Measurements from ENCODE around the gene UMPS. TPM values are rescaled to one million over a fixed set of nuclear protein-coding genes. Genes with fewer than 3 reads are reported as not detected.

The UMPS gene
- total and polyA plus RNA-seq, 2 experiments from 2014 or later = 25.9 to 37.3 TPM

DNA sequence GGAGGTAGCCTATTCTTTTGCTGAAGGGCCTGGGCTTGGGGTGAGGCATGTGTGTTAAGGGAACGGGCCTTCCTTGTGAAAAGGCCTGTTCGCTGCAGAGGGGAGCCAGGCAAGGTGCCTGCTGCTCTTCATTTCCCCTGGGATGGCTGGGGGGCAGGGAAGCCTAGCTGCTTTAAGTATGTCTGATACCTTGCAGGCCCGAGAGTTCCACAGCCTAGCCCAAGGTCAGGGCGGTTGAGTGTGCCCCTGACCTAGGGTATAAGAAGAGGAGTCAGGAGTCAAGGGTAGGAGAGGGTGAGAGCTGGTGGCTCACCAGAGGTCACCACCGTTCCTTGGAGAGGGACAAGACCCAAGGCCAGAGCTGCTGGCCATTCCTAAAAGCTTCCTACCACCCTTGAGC is 46.6 kb downstream of the UMPS start:
- Histone ChIP-seq H2AFZ (no peak overlapping the region), H3K9me3 (ENCODE audit: low read depth) (no peaks in the 10 kb centered on the region), H3K36me3 (replicated peaks; ENCODE audit: insufficient read depth, low read depth) (no peaks in the 10 kb centered on the region), H3K27ac (no peak overlapping the region), H3K4me1 (ENCODE audit: insufficient read depth) (peaks cover 34% of the 10 kb centered on the region), H3K9me2 (replicated peaks; ENCODE audit: insufficient read depth) (no peaks in the 10 kb centered on the region), H3K27me3 (no peaks in the 10 kb centered on the region), H3K4me3 (no peak overlapping the region), H3K4me2 (no peak overlapping the region), H4K20me1 (ENCODE audit: insufficient read depth, poor library complexity, severe bottlenecking) (no peaks in the 10 kb centered on the region), H3K79me2 (no peaks in the 10 kb centered on the region)
- WGBS (ENCODE audit: low lambda C conversion rate, missing lambda C conversion rate) = 92% methylated on average over 5 of the region's 5 CpGs
- no peak for DNase-seq (ENCODE audit: low spot score)
- TF ChIP-seq EZH2phosphoT487 (IDR thresholded peaks at IDR 0.05; ENCODE audit: low read depth, severe bottlenecking, unreplicated experiment) (no peak), EZH2 (IDR thresholded peaks at IDR 0.05; ENCODE audit: borderline replicate concordance) (no peak)
- TF ChIP-seq, protein P1, sequence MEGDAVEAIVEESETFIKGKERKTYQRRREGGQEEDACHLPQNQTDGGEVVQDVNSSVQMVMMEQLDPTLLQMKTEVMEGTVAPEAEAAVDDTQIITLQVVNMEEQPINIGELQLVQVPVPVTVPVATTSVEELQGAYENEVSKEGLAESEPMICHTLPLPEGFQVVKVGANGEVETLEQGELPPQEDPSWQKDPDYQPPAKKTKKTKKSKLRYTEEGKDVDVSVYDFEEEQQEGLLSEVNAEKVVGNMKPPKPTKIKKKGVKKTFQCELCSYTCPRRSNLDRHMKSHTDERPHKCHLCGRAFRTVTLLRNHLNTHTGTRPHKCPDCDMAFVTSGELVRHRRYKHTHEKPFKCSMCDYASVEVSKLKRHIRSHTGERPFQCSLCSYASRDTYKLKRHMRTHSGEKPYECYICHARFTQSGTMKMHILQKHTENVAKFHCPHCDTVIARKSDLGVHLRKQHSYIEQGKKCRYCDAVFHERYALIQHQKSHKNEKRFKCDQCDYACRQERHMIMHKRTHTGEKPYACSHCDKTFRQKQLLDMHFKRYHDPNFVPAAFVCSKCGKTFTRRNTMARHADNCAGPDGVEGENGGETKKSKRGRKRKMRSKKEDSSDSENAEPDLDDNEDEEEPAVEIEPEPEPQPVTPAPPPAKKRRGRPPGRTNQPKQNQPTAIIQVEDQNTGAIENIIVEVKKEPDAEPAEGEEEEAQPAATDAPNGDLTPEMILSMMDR (IDR thresholded peaks at IDR 0.05; ENCODE audit: poor library complexity) = no peak

DNA sequence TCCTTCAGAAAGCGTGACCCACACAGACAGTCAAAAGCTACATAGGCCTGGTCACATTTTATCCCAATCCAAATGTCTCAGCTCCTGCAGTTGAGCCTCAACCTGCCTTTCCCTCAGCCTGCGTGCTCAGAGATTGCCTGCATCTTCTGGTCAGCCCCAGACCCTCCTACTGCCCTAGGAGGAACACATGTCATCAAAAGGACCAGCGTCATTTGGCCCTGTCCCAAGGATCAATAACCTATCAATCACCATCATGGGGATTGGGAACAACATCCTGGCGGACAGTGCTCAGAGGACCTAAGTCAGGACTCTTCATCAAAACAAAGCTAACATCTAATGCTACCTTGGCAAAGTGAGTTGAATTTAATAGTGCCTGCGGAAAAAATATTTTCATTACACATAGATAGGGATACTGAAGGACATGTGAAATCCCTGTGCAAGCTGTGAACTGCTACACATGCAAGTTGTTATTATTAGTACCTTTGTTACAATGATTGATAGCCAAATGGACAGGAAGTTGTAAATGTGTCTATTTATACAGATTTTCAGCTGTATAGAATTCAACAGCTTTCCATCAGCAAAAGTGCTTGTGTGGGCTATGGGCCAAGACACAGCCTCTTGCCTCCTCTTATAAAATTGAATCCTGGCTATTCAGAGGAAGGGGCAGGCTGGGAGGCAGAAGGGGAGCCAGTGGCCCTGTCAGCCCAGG is 47.7 kb downstream of the UMPS start:
- no peaks in the 10 kb centered on the region for H3K9me3 ChIP-seq (ENCODE audit: low read depth)
- DNase-seq (ENCODE audit: low spot score) = no peak
- H3K27ac ChIP-seq = peak overlapping the region; percentile 12
- no peaks in the 10 kb centered on the region for H3K36me3 ChIP-seq (replicated peaks; ENCODE audit: insufficient read depth, low read depth)
- TF ChIP-seq, protein P1 (IDR thresholded peaks at IDR 0.05; ENCODE audit: poor library complexity) = no peak
- no peak for TF ChIP-seq EZH2phosphoT487 (IDR thresholded peaks at IDR 0.05; ENCODE audit: low read depth, severe bottlenecking, unreplicated experiment)
- no peak for TF ChIP-seq EZH2 (IDR thresholded peaks at IDR 0.05; ENCODE audit: borderline replicate concordance)
- H3K4me3 ChIP-seq = no peak overlapping the region
- H3K27me3 ChIP-seq = no peaks in the 10 kb centered on the region
- peaks cover 26% of the 10 kb centered on the region for H3K4me1 ChIP-seq (ENCODE audit: insufficient read depth)
- 92% methylated on average over 5 of the region's 5 CpGs for WGBS (ENCODE audit: low lambda C conversion rate, missing lambda C conversion rate)
- no peak overlapping the region for H2AFZ ChIP-seq
- H4K20me1 ChIP-seq (ENCODE audit: insufficient read depth, poor library complexity, severe bottlenecking) = no peaks in the 10 kb centered on the region
- H3K9me2 ChIP-seq (replicated peaks; ENCODE audit: insufficient read depth) = no peaks in the 10 kb centered on the region
- no peaks in the 10 kb centered on the region for H3K79me2 ChIP-seq
- H3K4me2 ChIP-seq = no peak overlapping the region

DNA sequence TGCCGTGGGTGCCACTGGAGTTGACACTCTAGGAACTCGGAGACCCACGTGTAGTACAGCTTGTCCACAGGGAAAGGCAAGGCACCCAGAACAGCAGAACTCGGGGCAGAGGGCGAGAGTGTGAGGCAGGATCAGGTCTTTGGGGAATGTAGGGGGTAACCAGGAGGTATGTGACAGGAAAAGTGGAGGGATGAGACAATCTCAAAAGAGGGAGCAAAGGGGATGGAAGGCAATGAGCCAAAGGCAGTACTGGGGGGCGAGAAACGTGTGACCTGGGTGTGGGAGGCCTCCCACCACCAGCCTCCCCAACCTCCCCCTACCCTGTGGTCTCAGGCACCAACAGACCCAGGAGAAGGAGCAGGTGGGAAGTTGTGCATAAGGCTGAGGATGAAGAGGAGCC is 48.9 kb downstream of the UMPS start:
- Histone ChIP-seq H3K4me1 (ENCODE audit: insufficient read depth) (peaks cover 26% of the 10 kb centered on the region), H3K27ac (no peak overlapping the region), H3K9me3 (ENCODE audit: low read depth) (no peaks in the 10 kb centered on the region), H3K9me2 (replicated peaks; ENCODE audit: insufficient read depth) (no peaks in the 10 kb centered on the region), H3K79me2 (no peaks in the 10 kb centered on the region), H3K4me2 (no peak overlapping the region), H2AFZ (no peak overlapping the region), H3K4me3 (no peak overlapping the region), H3K27me3 (no peaks in the 10 kb centered on the region), H3K36me3 (replicated peaks; ENCODE audit: insufficient read depth, low read depth) (no peaks in the 10 kb centered on the region), H4K20me1 (ENCODE audit: insufficient read depth, poor library complexity, severe bottlenecking) (no peaks in the 10 kb centered on the region)
- no peak for TF ChIP-seq EZH2 (IDR thresholded peaks at IDR 0.05; ENCODE audit: borderline replicate concordance)
- TF ChIP-seq EZH2phosphoT487 (IDR thresholded peaks at IDR 0.05; ENCODE audit: low read depth, severe bottlenecking, unreplicated experiment) = no peak
- TF ChIP-seq, protein P1 (IDR thresholded peaks at IDR 0.05; ENCODE audit: poor library complexity) = no peak
- 96% methylated on average over 7 of the region's 7 CpGs for WGBS (ENCODE audit: low lambda C conversion rate, missing lambda C conversion rate)
- DNase-seq (ENCODE audit: low spot score) = no peak

Measured in hepatocyte (in vitro differentiated cells).